ENCODE measurements around the gene SPOCK3. TPM values are rescaled to one million over a fixed set of nuclear protein-coding genes. Genes with fewer than 3 reads are reported as not detected.

Gene SPOCK3
- total and polyA plus RNA-seq, 2 donors (not counting 3 experiments of a cell fraction or from before 2014, with no cell fraction given), result 0.10 TPM; not detected in 1

DNA sequence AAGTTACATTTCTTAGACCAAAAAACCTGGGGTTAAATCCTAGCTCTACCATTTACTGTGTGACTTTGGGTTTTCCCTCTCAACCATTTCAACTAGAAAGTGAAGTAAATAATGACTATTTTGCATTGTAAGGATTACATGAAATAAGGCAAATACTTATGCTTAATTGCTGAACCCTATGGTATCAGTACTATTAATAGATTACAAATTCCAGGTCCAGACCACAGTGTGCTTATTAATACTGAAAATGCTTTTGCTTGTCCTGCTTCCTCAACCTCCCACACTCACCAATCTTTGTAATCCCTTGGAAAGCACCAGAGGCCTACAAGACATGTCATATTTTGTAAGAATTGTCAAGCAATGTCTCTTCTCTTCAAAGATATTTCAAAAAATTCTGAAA, 456.5 kb downstream of the SPOCK3 start:
- Histone ChIP-seq H3K79me2 (ENCODE audit: control insufficient read depth, insufficient read depth, low read length) (no peaks in the 10 kb centered on the region), H3K27me3 (ENCODE audit: control insufficient read depth in 2 of 2, insufficient read depth in 2 of 2, low read length in 2 of 2) (no peaks in the 10 kb centered on the region), H3K27ac (ENCODE audit: insufficient read depth, low read depth, low read length) (no peak overlapping the region), H3K9me3 (replicated peaks; ENCODE audit: control insufficient read depth, insufficient read depth, low read length) (peaks cover 2% of the 10 kb centered on the region), H3K4me3 (replicated peaks in 1 of 3; ENCODE audit: insufficient read depth in 1 of 3, low read depth in 1 of 3, low read length in 3 of 3) (no peak overlapping the region), H3K9me1 (replicated peaks; ENCODE audit: control insufficient read depth, extremely low read depth, insufficient read depth, low read length) (no peaks in the 10 kb centered on the region), H4K20me1 (replicated peaks; ENCODE audit: control insufficient read depth, extremely low read depth, insufficient read depth, low read length) (no peaks in the 10 kb centered on the region), H3K4me1 (ENCODE audit: control insufficient read depth, extremely low read depth, insufficient read depth, low read length) (no peaks in the 10 kb centered on the region), H3K9ac (replicated peaks; ENCODE audit: extremely low read depth, insufficient read depth, low read length) (no peak overlapping the region), H2AFZ (ENCODE audit: low read depth, low read length) (no peak overlapping the region), H3K36me3 (ENCODE audit: control insufficient read depth in 2 of 2, extremely low read depth in 1 of 2, insufficient read depth in 2 of 2, low read length in 2 of 2) (no peaks in the 10 kb centered on the region), H3K4me2 (ENCODE audit: insufficient read depth, low read length) (no peak overlapping the region)
- dilution Hi-C loops (cut with MboI; ENCODE audit: extremely low pct_ligation_motif_present, low sequenced_read_pairs), result no loop called here
- DNase-seq (ENCODE audit: low read depth, low spot score) (no peak), FAIRE-seq (no peak)
- CTCF ChIA-PET, result no interaction called here
- no peak for TF ChIP-seq FOS (IDR thresholded peaks at IDR 0.05; ENCODE audit: borderline replicate concordance, insufficient read depth, low read length)
- TF ChIP-seq POLR2AphosphoS5 (IDR thresholded peaks at IDR 0.05; ENCODE audit: insufficient read depth, low read depth, low read length), result no peak
- intact Hi-C loops (cut with micrococcal nuclease), result no loop called here
- POLR2A ChIA-PET, result no interaction called here
- BruUV-seq (replicated peaks), result no TSS peak

GRCh38 chr4:166763018-166763417, 471.3 kb downstream of the SPOCK3 start:
- H3K4me3 ChIP-seq (replicated peaks in 1 of 3; ENCODE audit: insufficient read depth in 1 of 3, low read depth in 1 of 3, low read length in 3 of 3), result no peak overlapping the region
- TF ChIP-seq POLR2A (IDR thresholded peaks at IDR 0.05; ENCODE audit: low read depth, low read length) (no peak), MYC (IDR thresholded peaks at IDR 0.05; ENCODE audit: low read depth, low read length) (no peak), POLR2AphosphoS5 (IDR thresholded peaks at IDR 0.05; ENCODE audit: insufficient read depth, low read depth, low read length) (no peak), EZH2 (IDR thresholded peaks at IDR 0.05; ENCODE audit: borderline replicate concordance, low read depth, low read length, severe bottlenecking) (no peak), JUN (IDR thresholded peaks at IDR 0.05; ENCODE audit: borderline replicate concordance, insufficient read depth, insufficient read length, low read depth) (no peak), GATA2 (IDR thresholded peaks at IDR 0.05; ENCODE audit: insufficient read depth, insufficient read length, low read depth, low read length) (no peak), FOS (IDR thresholded peaks at IDR 0.05; ENCODE audit: borderline replicate concordance, insufficient read depth, low read length) (no peak)
- TF ChIP-seq, protein P1, sequence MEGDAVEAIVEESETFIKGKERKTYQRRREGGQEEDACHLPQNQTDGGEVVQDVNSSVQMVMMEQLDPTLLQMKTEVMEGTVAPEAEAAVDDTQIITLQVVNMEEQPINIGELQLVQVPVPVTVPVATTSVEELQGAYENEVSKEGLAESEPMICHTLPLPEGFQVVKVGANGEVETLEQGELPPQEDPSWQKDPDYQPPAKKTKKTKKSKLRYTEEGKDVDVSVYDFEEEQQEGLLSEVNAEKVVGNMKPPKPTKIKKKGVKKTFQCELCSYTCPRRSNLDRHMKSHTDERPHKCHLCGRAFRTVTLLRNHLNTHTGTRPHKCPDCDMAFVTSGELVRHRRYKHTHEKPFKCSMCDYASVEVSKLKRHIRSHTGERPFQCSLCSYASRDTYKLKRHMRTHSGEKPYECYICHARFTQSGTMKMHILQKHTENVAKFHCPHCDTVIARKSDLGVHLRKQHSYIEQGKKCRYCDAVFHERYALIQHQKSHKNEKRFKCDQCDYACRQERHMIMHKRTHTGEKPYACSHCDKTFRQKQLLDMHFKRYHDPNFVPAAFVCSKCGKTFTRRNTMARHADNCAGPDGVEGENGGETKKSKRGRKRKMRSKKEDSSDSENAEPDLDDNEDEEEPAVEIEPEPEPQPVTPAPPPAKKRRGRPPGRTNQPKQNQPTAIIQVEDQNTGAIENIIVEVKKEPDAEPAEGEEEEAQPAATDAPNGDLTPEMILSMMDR (IDR thresholded peaks at IDR 0.05; ENCODE audit: extremely low read depth in 1 of 2, insufficient read depth in 1 of 2, low read depth in 1 of 2, low read length in 2 of 2), result no peak
- TF ChIP-seq, protein P2, sequence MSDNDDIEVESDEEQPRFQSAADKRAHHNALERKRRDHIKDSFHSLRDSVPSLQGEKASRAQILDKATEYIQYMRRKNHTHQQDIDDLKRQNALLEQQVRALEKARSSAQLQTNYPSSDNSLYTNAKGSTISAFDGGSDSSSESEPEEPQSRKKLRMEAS (IDR thresholded peaks at IDR 0.05; ENCODE audit: insufficient read depth, insufficient read length), result no peak
- H3K9ac ChIP-seq (replicated peaks; ENCODE audit: extremely low read depth, insufficient read depth, low read length), result no peak overlapping the region
- intact Hi-C loops (cut with micrococcal nuclease), result no loop called here
- no TSS peak for BruUV-seq (replicated peaks)
- H3K9me3 ChIP-seq (replicated peaks; ENCODE audit: control insufficient read depth, insufficient read depth, low read length), result no peaks in the 10 kb centered on the region
- H3K36me3 ChIP-seq (ENCODE audit: control insufficient read depth in 2 of 2, extremely low read depth in 1 of 2, insufficient read depth in 2 of 2, low read length in 2 of 2), result no peaks in the 10 kb centered on the region
- no peak overlapping the region for H3K27ac ChIP-seq (ENCODE audit: insufficient read depth, low read depth, low read length)
- no peak for FAIRE-seq
- H2AFZ ChIP-seq (ENCODE audit: low read depth, low read length), result no peak overlapping the region
- POLR2A ChIA-PET, result no interaction called here
- H4K20me1 ChIP-seq (replicated peaks; ENCODE audit: control insufficient read depth, extremely low read depth, insufficient read depth, low read length), result no peaks in the 10 kb centered on the region
- no peaks in the 10 kb centered on the region for H3K9me1 ChIP-seq (replicated peaks; ENCODE audit: control insufficient read depth, extremely low read depth, insufficient read depth, low read length)
- no peak overlapping the region for H3K4me2 ChIP-seq (ENCODE audit: insufficient read depth, low read length)
- CTCF ChIA-PET, result no interaction called here
- no peaks in the 10 kb centered on the region for H3K79me2 ChIP-seq (ENCODE audit: control insufficient read depth, insufficient read depth, low read length)
- dilution Hi-C loops (cut with MboI; ENCODE audit: extremely low pct_ligation_motif_present, low sequenced_read_pairs), result no loop called here
- DNase-seq (ENCODE audit: low read depth, low spot score), result no peak
- H3K4me1 ChIP-seq (ENCODE audit: control insufficient read depth, extremely low read depth, insufficient read depth, low read length), result no peaks in the 10 kb centered on the region
- H3K27me3 ChIP-seq (ENCODE audit: control insufficient read depth in 2 of 2, insufficient read depth in 2 of 2, low read length in 2 of 2), result no peaks in the 10 kb centered on the region
